H1 (cell line): ENCODE results near the gene ZNF407. TPM values are rescaled to one million over a fixed set of nuclear protein-coding genes. Genes with fewer than 3 reads are reported as not detected.

Source experiments
- CTCF ChIA-PET: fragments of 300-600 bp; sonication (Branson Sonifier 250); formaldehyde crosslinking; loops from one replicate; lab custom pipeline; 2021; ENCODE audit not compliant: partially characterized antibody; lab: Charles Lee
- POLR2A ChIA-PET: fragments of 300-600 bp; sonication (Branson Sonifier 250); formaldehyde crosslinking; loops from one replicate; lab custom pipeline; 2021; ENCODE audit warnings: inconsistent platforms; ENCODE audit not compliant: partially characterized antibody; lab: Charles Lee
- DNase-seq, 2 experiments: peaks; one replicate each; pipeline versions ENCODE4 v3.0.0 to v3.0.0-alpha.2; 2010 to 2022; ENCODE audit warnings: low spot score in 2 of 2, low read depth in 1 of 2, mixed read lengths in 1 of 2
- FAIRE-seq: peaks from 2 replicates; lab custom pipeline; 2011; peaks lifted over from hg19 to GRCh38; lab: Jason Lieb, UNC
- H2AFZ ChIP-seq: 2 replicates; pipeline ENCODE4 v1.8.1; 2012; ENCODE audit warnings: low read length, inconsistent platforms
- H2AK5ac ChIP-seq: 2 replicates; pipeline ENCODE4 v1.6.1; 2013; ENCODE audit warnings: low read depth, low read length
- H2BK120ac ChIP-seq: replicated peaks from 2 replicates; pipeline ENCODE3; 2013; ENCODE audit warnings: low read depth, low read length, inconsistent platforms
- H2BK12ac ChIP-seq: 2 replicates; pipeline ENCODE4 v1.6.1; 2013; ENCODE audit warnings: low read depth, low read length
- H2BK15ac ChIP-seq: 2 replicates; pipeline ENCODE4 v1.6.1; 2013; ENCODE audit warnings: low read length
- H2BK20ac ChIP-seq: 2 replicates; pipeline ENCODE4 v1.6.1; 2013; ENCODE audit warnings: low read length
- H2BK5ac ChIP-seq: 2 replicates; pipeline ENCODE4 v1.6.1; 2013; ENCODE audit warnings: low read depth, low read length
- H3K14ac ChIP-seq: 2 replicates; pipeline ENCODE4 v1.6.1; 2013; ENCODE audit warnings: inconsistent platforms; ENCODE audit not compliant: insufficient read length
- H3K18ac ChIP-seq: 2 replicates; pipeline ENCODE4 v1.6.1; 2013; ENCODE audit warnings: low read length; ENCODE audit errors: extremely low read depth
- H3K23ac ChIP-seq: 2 replicates; pipeline ENCODE4 v1.6.1; 2013; ENCODE audit warnings: inconsistent platforms; ENCODE audit not compliant: insufficient read length
- H3K23me2 ChIP-seq: 2 replicates; pipeline ENCODE4 v1.6.1; 2013; ENCODE audit warnings: low read depth, low read length
- H3K27ac ChIP-seq: 2 replicates; pipeline ENCODE4 v1.6.1; 2011; ENCODE audit warnings: low read depth, low read length, inconsistent platforms
- H3K27me3 ChIP-seq, 4 experiments: replicated peaks in 1 of 4; 1 replicate in 1 of 4; 2 replicates in 3 of 4; pipeline versions ENCODE4 v1.6.1 to v1.8.1; 2011 to 2013; ENCODE audit warnings: low read length in 3 of 4, mild to moderate bottlenecking in 3 of 4, inconsistent platforms in 2 of 4, mixed read lengths in 2 of 4, moderate library complexity in 1 of 4; ENCODE audit not compliant: control insufficient read depth in 3 of 4, insufficient read depth in 3 of 4; ENCODE audit errors: extremely low read depth in 1 of 4
- H3K36me3 ChIP-seq, 4 experiments: 2 replicates each; pipeline versions ENCODE4 v1.6.1 to v1.8.1; 2011 to 2013; ENCODE audit warnings: mild to moderate bottlenecking in 4 of 4, low read length in 3 of 4, moderate library complexity in 2 of 4, control low read depth in 1 of 4, inconsistent platforms in 1 of 4; ENCODE audit not compliant: insufficient read depth in 4 of 4, control insufficient read depth in 2 of 4
- H3K4ac ChIP-seq: replicated peaks from 2 replicates; pipeline ENCODE3; 2013; ENCODE audit warnings: low read length, low read depth, mixed read lengths, inconsistent platforms; ENCODE audit not compliant: insufficient read length
- H3K4me1 ChIP-seq, 4 experiments: replicated peaks in 1 of 4; 1 replicate in 1 of 4; 2 replicates in 3 of 4; pipeline versions ENCODE4 v1.6.1 to v1.8.1; 2011 to 2013; ENCODE audit warnings: low read length in 3 of 4, inconsistent platforms in 2 of 4, mixed read lengths in 1 of 4; ENCODE audit not compliant: insufficient read depth in 4 of 4, control insufficient read depth in 3 of 4
- H3K4me2 ChIP-seq, 2 experiments: 2 replicates each; pipeline versions ENCODE4 v1.6.1 to v1.8.1; 2011 to 2013; ENCODE audit warnings: low read depth in 2 of 2, low read length in 2 of 2, control low read depth in 1 of 2, inconsistent platforms in 1 of 2, mild to moderate bottlenecking in 1 of 2; ENCODE audit not compliant: insufficient read depth in 1 of 2
- H3K4me3 ChIP-seq, 4 experiments: fragments of 200-600, 300-600 bp in 1 of 4; sonication (generic), shearing (Covaris generic), sonication (Bioruptor Twin) in 1 of 4; 2 replicates each; pipeline versions ENCODE4 v1.5.1 to v1.8.1; 2011 to 2016; ENCODE audit warnings: low read length in 4 of 4, low read depth in 3 of 4, control low read depth in 2 of 4, inconsistent platforms in 2 of 4, mild to moderate bottlenecking in 2 of 4, mixed read lengths in 1 of 4, moderate library complexity in 1 of 4; ENCODE audit not compliant: insufficient read depth in 2 of 4; ENCODE audit errors: extremely low read depth in 1 of 4
- H3K56ac ChIP-seq: replicated peaks from 2 replicates; pipeline ENCODE3; 2013; ENCODE audit warnings: low read depth, mild to moderate bottlenecking, mixed read lengths, low read length, inconsistent platforms; ENCODE audit not compliant: insufficient read length
- H3K79me1 ChIP-seq: 2 replicates; pipeline ENCODE4 v1.6.1; 2013; ENCODE audit warnings: low read depth, low read length, control low read depth
- H3K79me2 ChIP-seq, 2 experiments: 2 replicates each; pipeline versions ENCODE4 v1.6.1 to v1.8.1; 2012 to 2013; ENCODE audit warnings: low read length in 2 of 2, mild to moderate bottlenecking in 2 of 2, inconsistent platforms in 1 of 2; ENCODE audit not compliant: insufficient read depth in 2 of 2, control insufficient read depth in 1 of 2
- H3K9ac ChIP-seq, 4 experiments: replicated peaks in 1 of 4; 1 replicate in 1 of 4; 2 replicates in 3 of 4; pipeline versions ENCODE4 v1.6.1 to v1.8.1; 2011 to 2013; ENCODE audit warnings: low read depth in 3 of 4, low read length in 3 of 4, control low read depth in 2 of 4, mild to moderate bottlenecking in 2 of 4, moderate library complexity in 2 of 4, inconsistent platforms in 1 of 4; ENCODE audit errors: extremely low read depth in 1 of 4
- H3K9me3 ChIP-seq, 2 experiments: 2 replicates each; pipeline versions ENCODE4 v1.6.1 to v1.8.1; 2012 to 2013; ENCODE audit warnings: mild to moderate bottlenecking in 2 of 2, moderate library complexity in 2 of 2, control low read depth in 1 of 2, inconsistent platforms in 1 of 2, low read depth in 1 of 2, low read length in 1 of 2, mixed read lengths in 1 of 2; ENCODE audit not compliant: insufficient read depth in 2 of 2
- H4K20me1 ChIP-seq, 2 experiments: replicated peaks in 1 of 2; 2 replicates each; pipeline versions ENCODE3 to v1.8.1; 2011 to 2013; ENCODE audit warnings: inconsistent platforms in 2 of 2, low read length in 2 of 2, mild to moderate bottlenecking in 1 of 2; ENCODE audit not compliant: insufficient read depth in 2 of 2, control insufficient read depth in 1 of 2
- H4K5ac ChIP-seq: 2 replicates; pipeline ENCODE4 v1.6.1; 2013; ENCODE audit warnings: low read length, low read depth, mixed read lengths, inconsistent platforms; ENCODE audit not compliant: insufficient read length
- H4K8ac ChIP-seq: 2 replicates; pipeline ENCODE4 v1.8.0; 2013; ENCODE audit warnings: mild to moderate bottlenecking, moderate library complexity, low read length, inconsistent platforms; ENCODE audit not compliant: insufficient read depth; ENCODE audit errors: extremely low read depth
- H4K91ac ChIP-seq: replicated peaks from 2 replicates; pipeline ENCODE3; 2013; ENCODE audit warnings: low read length, mixed read lengths, inconsistent platforms; ENCODE audit not compliant: insufficient read length
- BCL11A ChIP-seq, 2 experiments: IDR thresholded peaks; one replicate each; pipeline ENCODE4 v1.6.1; 2011; ENCODE audit warnings: low read depth in 2 of 2, low read length in 2 of 2, mild to moderate bottlenecking in 2 of 2
- CBX8 ChIP-seq: fragments of 300-800, 300-1000 bp; sonication (generic); IDR thresholded peaks from 2 replicates; pipeline ENCODE4 v1.7.1; 2016; ENCODE audit warnings: low read depth, low read length, borderline replicate concordance
- CREB1 ChIP-seq: IDR thresholded peaks from 2 replicates; pipeline ENCODE4 v1.6.1; 2012; ENCODE audit warnings: inconsistent platforms
- CTBP2 ChIP-seq: IDR thresholded peaks from 2 replicates; pipeline ENCODE4 v1.7.0; 2011; ENCODE audit warnings: borderline replicate concordance, mild to moderate bottlenecking, moderate library complexity, mixed read lengths, low read length; ENCODE audit not compliant: insufficient read depth, insufficient read length
- E2F6 ChIP-seq: IDR thresholded peaks from 2 replicates; pipeline ENCODE4 v1.6.1; 2012; ENCODE audit warnings: inconsistent platforms
- FOSL1 ChIP-seq: IDR thresholded peaks from 2 replicates; pipeline ENCODE4 v1.6.1; 2011; ENCODE audit warnings: mild to moderate bottlenecking, low read depth, low read length, moderate library complexity; ENCODE audit not compliant: insufficient read depth
- JUN ChIP-seq: IDR thresholded peaks from 2 replicates; pipeline ENCODE4 v1.6.1; 2011; ENCODE audit warnings: low read depth, mild to moderate bottlenecking, improper control_type of control experiment, low read length
- PHF8 ChIP-seq: fragments of 200-600 bp; sonication (generic); conservative IDR thresholded peaks from 2 replicates; pipeline ENCODE4 v1.7.1; 2012; ENCODE audit warnings: low read depth, mild to moderate bottlenecking, inconsistent platforms, low read length, moderate library complexity
- POLR2AphosphoS5 ChIP-seq: IDR thresholded peaks from 2 replicates; pipeline ENCODE4 v1.6.1; 2011; ENCODE audit warnings: low read depth, low read length
- RBBP5 ChIP-seq: IDR thresholded peaks from 2 replicates; pipeline ENCODE4 v1.7.1; 2012; ENCODE audit warnings: low read depth, mild to moderate bottlenecking, inconsistent platforms, low read length, moderate library complexity, borderline replicate concordance
- TAF1 ChIP-seq: IDR thresholded peaks from 2 replicates; pipeline ENCODE4 v1.6.1; 2011; ENCODE audit warnings: mild to moderate bottlenecking, low read depth, low read length
- WGBS, 2 experiments: shearing (Covaris generic) in 1 of 2; methylation state at CpG; one replicate each; pipeline versions ENCODE4 v1.1.6 to v1.1.7; 2013 to 2015; ENCODE audit warnings: low lambda C conversion rate in 2 of 2, mixed read lengths in 2 of 2, inconsistent platforms in 1 of 2, low coverage in 1 of 2, missing lambda C conversion rate in 1 of 2; ENCODE audit not compliant: insufficient replicate concordance in 2 of 2, insufficient coverage in 1 of 2, insufficient read length in 1 of 2; ENCODE audit errors: extremely low coverage in 1 of 2, missing lambda C conversion rate in 1 of 2; 5-methylcytosine and 5-hydroxymethylcytosine counted together
- polyA plus RNA-seq, 7 experiments: library from polyadenylated mRNA; depleted of rRNA in 3 of 7; stranded (reverse) in 5 of 7; unstranded in 2 of 7; fragments of >200 nt in 5 of 7; fragments of 200-250 nt in 2 of 7; gene quantifications; 1 replicate in 5 of 7; 2 replicates in 1 of 7; 4 replicates in 1 of 7; pipeline versions ENCODE4 v1.2.1 to v1.2.3, GENCODE V29; 2011 to 2013; ENCODE audit warnings: missing spikeins in 2 of 7, mixed read lengths in 2 of 7
- total RNA-seq: library from RNA; stranded (reverse); fragmentation: NEBNext Ultra II Directional; extraction: Animal tissue kit (Norgen Biotek cat#: 25700); gene quantifications from 2 replicates; pipeline ENCODE4 v1.2.1, GENCODE V29; 2021

The ZNF407 gene
- total and polyA plus RNA-seq, 2 of the 8 experiments (the other 6 are each of a cell fraction or from before 2014, with no cell fraction given): 1.5 to 6.8 TPM

GRCh38 chr18:74625157-74625556, 27.5 kb downstream of the ZNF407 start:
- Histone ChIP-seq H3K27me3 (no peaks in the 10 kb centered on the region), H3K23me2 (peaks cover 6% of the 10 kb centered on the region; the same call in 1 of the 2 replicates), H4K91ac (peak overlapping the region; percentile 11), H3K9me3 (no peaks in the 10 kb centered on the region), H2BK120ac (no peak overlapping the region), H3K56ac (peak overlapping the region; percentile 47), H2AFZ (no peak overlapping the region), H2BK20ac (no peak overlapping the region), H3K14ac (no peak overlapping the region), H3K79me2 (peaks cover 0 to 9% of the 10 kb centered on the region in 2 experiments; a peak in 1 of 4 replicates), H3K23ac (no peak overlapping the region), H2BK5ac (no peak overlapping the region), H3K4me1 (peaks cover 4 to 13% (median 11%) of the 10 kb centered on the region in 4 experiments), H3K4me3 (no peak overlapping the region), H2BK15ac (no peak overlapping the region; the same call in 1 of the 2 replicates), H4K20me1 (peaks cover 0 to 6% of the 10 kb centered on the region in 2 experiments), H4K8ac (no peak overlapping the region), H4K5ac (no peak overlapping the region), H3K36me3 (no peaks in the 10 kb centered on the region; a peak in 1 of 8 replicates), H3K4me2 (no peak overlapping the region), H2BK12ac (0 out of 2 replicates have a peak overlapping the region, but pooled peaks have one; percentile 69), H3K27ac (no peak overlapping the region), H2AK5ac (no peak overlapping the region), H3K9ac (no peak overlapping the region), H3K18ac (no peak overlapping the region), H3K79me1 (peaks cover 5% of the 10 kb centered on the region; the same call in 1 of the 2 replicates), H3K4ac (no peak overlapping the region)
- FAIRE-seq (no peak), DNase-seq (no peak)
- POLR2A ChIA-PET: no interaction called here
- 87% methylated on average over 5 of the region's 5 CpGs; no CpG with 5 or more reads in 1 of the 2 experiments for WGBS, 2 experiments
- CTCF ChIA-PET: interaction anchor here (0.5 kb wide), 1 partner anchor 49 kb away, joined by 3 read pairs; no protein-coding TSS in a partner anchor
- TF ChIP-seq TAF1: no peak
- TF ChIP-seq CREB1: no peak
- TF ChIP-seq BCL11A (IDR thresholded peaks at IDR 0.05; ENCODE audit: low read depth in 2 of 2, low read length in 2 of 2): no peak
- no peak for TF ChIP-seq RBBP5
- no peak for TF ChIP-seq FOSL1
- TF ChIP-seq CTBP2: no peak
- TF ChIP-seq PHF8: no peak
- TF ChIP-seq JUN: no peak
- no peak for TF ChIP-seq POLR2AphosphoS5
- no peak for TF ChIP-seq E2F6
- TF ChIP-seq CBX8: no peak
